Parathyroid adenoma (tissue), 2 donors: ENCODE measurements around the gene IDI1.

Source experiments
- H2AFZ ChIP-seq: fragments of 300-600 bp; sonication (generic); one replicate; pipeline ENCODE4 v1.7.0; 2017; ENCODE audit warnings: antibody characterized with exemption, mild to moderate bottlenecking
- H3K27ac ChIP-seq: fragments of 300-600 bp; sonication (generic); one replicate; pipeline ENCODE4 v1.7.0; 2017
- H3K27me3 ChIP-seq: fragments of 300-600 bp; sonication (generic); one replicate; pipeline ENCODE4 v1.7.0; 2017; ENCODE audit warnings: low read length; ENCODE audit not compliant: control insufficient read depth, insufficient read depth
- H3K36me3 ChIP-seq: fragments of 300-600 bp; sonication (generic); one replicate; pipeline ENCODE4 v1.7.0; 2017; ENCODE audit warnings: low read length; ENCODE audit not compliant: control insufficient read depth, insufficient read depth
- H3K4me1 ChIP-seq: fragments of 300-600 bp; sonication (generic); one replicate; pipeline ENCODE4 v1.7.0; 2017; ENCODE audit warnings: control low read depth
- H3K4me2 ChIP-seq: fragments of 300-600 bp; sonication (generic); one replicate; pipeline ENCODE4 v1.7.0; 2017; ENCODE audit warnings: low read length
- H3K4me3 ChIP-seq: fragments of 300-600 bp; sonication (generic); one replicate; pipeline ENCODE4 v1.7.0; 2017; ENCODE audit warnings: low read depth, low read length
- H3K79me2 ChIP-seq: fragments of 300-600 bp; sonication (generic); one replicate; pipeline ENCODE4 v1.7.0; 2017; ENCODE audit warnings: control low read depth
- H3K9ac ChIP-seq: fragments of 300-600 bp; sonication (generic); one replicate; pipeline ENCODE4 v1.7.0; 2017; ENCODE audit warnings: mild to moderate bottlenecking
- H3K9me3 ChIP-seq: fragments of 300-600 bp; sonication (generic); one replicate; pipeline ENCODE4 v1.7.0; 2017; ENCODE audit warnings: low read length; ENCODE audit not compliant: control insufficient read depth
- TF ChIP-seq, protein P1 (sequence below): fragments of 300-600 bp; sonication (generic); IDR thresholded peaks from one replicate; pipeline ENCODE4 v1.7.0; 2017; ENCODE audit warnings: antibody characterized with exemption, mild to moderate bottlenecking
- donor health status: primary hyperparathyroidism.

The IDI1 gene

DNA sequence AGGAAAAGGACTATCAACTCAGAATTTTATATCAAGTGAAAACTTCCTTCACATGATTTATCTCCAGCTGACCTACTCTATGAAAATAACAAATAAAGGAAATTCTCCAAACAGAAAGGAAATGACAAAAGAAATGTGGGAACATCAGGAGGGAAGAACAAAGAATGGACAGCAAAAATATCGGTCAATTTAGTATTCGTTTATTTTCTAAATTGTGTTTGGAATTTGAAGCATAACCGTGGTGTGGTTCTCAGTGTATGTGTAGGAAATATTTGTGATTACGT lies 16.0 kb upstream of the IDI1 start:
- Histone ChIP-seq H3K4me1 (peaks cover 3% of the 10 kb centered on the region), H3K79me2 (peaks cover 40% of the 10 kb centered on the region), H3K36me3 (no peaks in the 10 kb centered on the region), H3K4me3 (no peak overlapping the region), H3K9me3 (no peaks in the 10 kb centered on the region), H3K4me2 (no peak overlapping the region), H3K9ac (no peak overlapping the region), H2AFZ (no peak overlapping the region), H3K27me3 (no peaks in the 10 kb centered on the region), H3K27ac (no peak overlapping the region)
- TF ChIP-seq, protein P1, sequence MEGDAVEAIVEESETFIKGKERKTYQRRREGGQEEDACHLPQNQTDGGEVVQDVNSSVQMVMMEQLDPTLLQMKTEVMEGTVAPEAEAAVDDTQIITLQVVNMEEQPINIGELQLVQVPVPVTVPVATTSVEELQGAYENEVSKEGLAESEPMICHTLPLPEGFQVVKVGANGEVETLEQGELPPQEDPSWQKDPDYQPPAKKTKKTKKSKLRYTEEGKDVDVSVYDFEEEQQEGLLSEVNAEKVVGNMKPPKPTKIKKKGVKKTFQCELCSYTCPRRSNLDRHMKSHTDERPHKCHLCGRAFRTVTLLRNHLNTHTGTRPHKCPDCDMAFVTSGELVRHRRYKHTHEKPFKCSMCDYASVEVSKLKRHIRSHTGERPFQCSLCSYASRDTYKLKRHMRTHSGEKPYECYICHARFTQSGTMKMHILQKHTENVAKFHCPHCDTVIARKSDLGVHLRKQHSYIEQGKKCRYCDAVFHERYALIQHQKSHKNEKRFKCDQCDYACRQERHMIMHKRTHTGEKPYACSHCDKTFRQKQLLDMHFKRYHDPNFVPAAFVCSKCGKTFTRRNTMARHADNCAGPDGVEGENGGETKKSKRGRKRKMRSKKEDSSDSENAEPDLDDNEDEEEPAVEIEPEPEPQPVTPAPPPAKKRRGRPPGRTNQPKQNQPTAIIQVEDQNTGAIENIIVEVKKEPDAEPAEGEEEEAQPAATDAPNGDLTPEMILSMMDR = no peak

DNA sequence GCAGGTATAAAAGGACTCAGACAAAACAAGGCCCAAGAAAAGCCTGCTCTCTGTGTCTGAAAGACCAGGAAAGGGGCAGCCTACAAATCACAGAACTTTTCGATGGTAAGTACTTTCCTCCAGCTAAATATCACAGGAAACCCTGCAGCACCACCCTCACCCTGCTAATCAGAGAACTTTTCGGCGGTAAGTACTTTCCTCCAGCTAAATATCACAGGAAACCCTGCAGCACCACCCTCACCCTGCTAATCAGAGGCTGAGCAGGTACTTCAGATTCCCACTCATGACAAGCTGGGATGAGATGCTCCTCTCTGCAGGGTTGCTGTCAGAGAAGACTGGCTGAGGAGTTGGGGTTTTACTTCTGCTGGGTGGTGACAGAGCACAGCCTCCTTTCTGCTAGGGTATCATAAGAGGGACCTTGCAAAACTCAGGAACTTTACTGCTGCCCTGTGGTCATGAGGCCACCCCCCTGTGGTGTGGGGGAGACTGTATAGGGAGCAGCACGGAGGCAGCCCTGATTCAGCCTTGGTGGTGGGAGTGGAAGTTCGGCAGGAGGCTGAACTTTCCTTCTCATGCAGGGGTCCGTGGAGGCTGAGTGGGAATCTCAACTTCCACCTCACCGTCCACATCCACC lies 14.4 kb upstream of the IDI1 start:
- Histone ChIP-seq H3K9me3 (no peaks in the 10 kb centered on the region), H3K4me2 (no peak overlapping the region), H3K4me1 (peaks cover 4% of the 10 kb centered on the region), H3K36me3 (no peaks in the 10 kb centered on the region), H3K27ac (no peak overlapping the region), H2AFZ (no peak overlapping the region), H3K9ac (no peak overlapping the region), H3K4me3 (no peak overlapping the region), H3K27me3 (no peaks in the 10 kb centered on the region), H3K79me2 (peaks cover 50% of the 10 kb centered on the region)
- TF ChIP-seq, protein P1 = no peak

DNA sequence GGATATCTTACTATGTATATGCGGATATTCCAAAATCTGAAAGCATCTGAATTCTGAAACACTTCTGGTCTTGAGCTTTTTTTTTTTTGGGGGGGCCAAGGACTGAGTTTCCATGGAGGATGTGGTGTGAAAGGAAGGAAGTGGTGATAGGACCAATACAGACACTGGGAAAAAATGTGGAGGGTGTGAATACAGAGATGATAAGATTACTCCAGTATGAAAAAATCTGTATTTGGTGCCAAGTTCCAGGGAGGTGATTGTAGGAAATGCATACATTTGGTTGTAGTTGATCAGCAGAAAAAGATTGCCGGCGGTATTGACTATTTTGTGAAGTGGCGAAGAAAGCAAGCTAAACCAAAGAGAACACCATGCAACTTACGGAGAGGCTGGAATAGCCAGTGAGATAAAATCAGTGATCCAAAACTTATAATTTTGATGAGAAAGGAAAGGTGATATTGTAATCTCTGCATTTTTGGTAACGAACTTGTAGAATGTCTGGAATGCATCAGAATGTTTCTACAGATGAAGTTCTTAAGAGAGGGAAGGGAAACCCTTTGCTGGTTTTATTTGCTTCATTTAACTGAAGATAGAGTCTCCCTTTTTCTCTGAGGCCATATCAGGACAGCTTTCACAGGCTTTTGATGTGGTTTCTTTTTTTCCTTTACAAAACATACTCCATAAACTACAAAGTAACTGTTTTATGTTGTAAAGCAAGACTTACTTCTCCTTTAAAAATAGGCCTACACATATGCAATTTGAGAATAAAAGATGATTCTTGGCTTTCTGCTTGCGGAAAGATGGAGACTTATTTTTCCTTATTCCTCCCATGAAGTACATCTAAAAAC lies 13.2 kb upstream of the IDI1 start:
- Histone ChIP-seq H3K27me3 (no peaks in the 10 kb centered on the region), H2AFZ (no peak overlapping the region), H3K9me3 (no peaks in the 10 kb centered on the region), H3K36me3 (no peaks in the 10 kb centered on the region), H3K4me1 (peaks cover 15% of the 10 kb centered on the region), H3K9ac (no peak overlapping the region), H3K27ac (no peak overlapping the region), H3K4me3 (no peak overlapping the region), H3K79me2 (peaks cover 59% of the 10 kb centered on the region), H3K4me2 (no peak overlapping the region)
- TF ChIP-seq, protein P1 = no peak

DNA sequence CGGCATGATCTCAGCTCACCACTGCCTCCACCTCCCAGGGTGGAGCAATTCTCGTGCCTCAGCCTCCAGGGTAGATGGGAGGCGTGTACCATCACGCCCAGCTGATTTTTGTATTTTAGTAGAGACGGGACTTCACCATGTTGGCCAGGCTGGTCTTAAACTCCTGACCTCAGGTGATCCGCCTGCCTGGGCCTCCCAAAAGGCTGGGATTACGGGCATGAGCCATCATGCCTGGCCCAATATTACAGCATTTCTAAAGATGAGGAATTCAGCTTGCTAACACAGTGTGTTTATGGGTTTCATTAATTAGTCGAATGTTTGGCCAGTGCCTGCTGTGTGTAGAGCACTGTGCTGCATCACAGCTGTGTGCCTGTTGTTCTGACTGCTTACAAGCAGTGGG lies 11.0 kb upstream of the IDI1 start:
- H3K79me2 ChIP-seq = peaks cover 55% of the 10 kb centered on the region
- no peaks in the 10 kb centered on the region for H3K9me3 ChIP-seq
- no peak overlapping the region for H3K27ac ChIP-seq
- no peak overlapping the region for H3K4me2 ChIP-seq
- TF ChIP-seq, protein P1 = no peak
- H3K4me3 ChIP-seq = no peak overlapping the region
- no peaks in the 10 kb centered on the region for H3K27me3 ChIP-seq
- H3K36me3 ChIP-seq = no peaks in the 10 kb centered on the region
- no peak overlapping the region for H2AFZ ChIP-seq
- peaks cover 15% of the 10 kb centered on the region for H3K4me1 ChIP-seq
- no peak overlapping the region for H3K9ac ChIP-seq
